IMR-90 (cell line): ENCODE data around the gene GRIFIN.

ENCODE experiments used
- CHD1 ChIP-seq: IDR thresholded peaks from 2 replicates; pipeline ENCODE4 v1.6.1; 2012; ENCODE audit warnings: low read depth, low read length, improper control_type of control experiment
- MAFK ChIP-seq: IDR thresholded peaks from 2 replicates; pipeline ENCODE4 v1.6.1; 2012; ENCODE audit warnings: low read depth, low read length, improper control_type of control experiment
- MAZ ChIP-seq: IDR thresholded peaks from 2 replicates; pipeline ENCODE4 v1.6.1; 2012; ENCODE audit warnings: low read depth, mild to moderate bottlenecking, low read length, improper control_type of control experiment, moderate library complexity, borderline replicate concordance
- POLR2A ChIP-seq: IDR thresholded peaks from 2 replicates; pipeline ENCODE4 v1.6.1; 2012; ENCODE audit warnings: mild to moderate bottlenecking, low read depth, low read length
- RAD21 ChIP-seq: IDR thresholded peaks from 2 replicates; pipeline ENCODE4 v1.6.1; 2012; ENCODE audit warnings: low read length, improper control_type of control experiment
- RFX5 ChIP-seq: IDR thresholded peaks from 2 replicates; pipeline ENCODE4 v1.8.0; 2012; ENCODE audit warnings: low read depth, mild to moderate bottlenecking, low read length, moderate library complexity
- SMC3 ChIP-seq: fragments of 150-350 bp; IDR thresholded peaks from 2 replicates; pipeline ENCODE4 v1.6.1; 2016; ENCODE audit warnings: low read depth, mild to moderate bottlenecking, antibody characterized with exemption, low read length, moderate library complexity
- TF ChIP-seq, protein P1 (sequence below): conservative IDR thresholded peaks from 2 replicates; pipeline ENCODE4 v1.5.1; 2012; ENCODE audit warnings: mild to moderate bottlenecking, low read depth, low read length, improper control_type of control experiment
- TF ChIP-seq, protein P2 (sequence below): fragments of 150-350 bp; IDR thresholded peaks from 2 replicates; pipeline ENCODE4 v1.6.1; 2017; ENCODE audit warnings: mild to moderate bottlenecking, antibody characterized with exemption, low read length, low read depth

DNA sequence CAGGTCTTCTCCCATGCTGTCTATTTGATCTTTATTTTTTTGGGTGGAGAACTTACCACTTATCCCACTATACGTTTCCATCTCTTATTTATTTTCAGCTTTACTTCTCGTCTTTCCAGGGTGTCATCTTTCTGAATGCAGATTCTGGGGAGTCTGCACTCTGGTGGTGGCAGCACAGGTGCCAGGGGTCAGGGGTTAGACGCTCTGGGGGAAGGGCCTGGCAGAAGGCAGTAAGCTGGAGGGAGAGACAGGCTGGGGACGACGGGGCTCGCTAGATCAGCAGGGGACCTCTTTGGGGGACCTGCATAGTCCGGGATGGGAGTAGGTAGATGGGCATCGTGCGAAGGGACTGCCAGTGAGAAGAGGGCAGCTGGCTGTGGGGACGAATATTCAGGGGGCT lies 50.4 kb downstream of the GRIFIN start:
- TF ChIP-seq, protein P1, sequence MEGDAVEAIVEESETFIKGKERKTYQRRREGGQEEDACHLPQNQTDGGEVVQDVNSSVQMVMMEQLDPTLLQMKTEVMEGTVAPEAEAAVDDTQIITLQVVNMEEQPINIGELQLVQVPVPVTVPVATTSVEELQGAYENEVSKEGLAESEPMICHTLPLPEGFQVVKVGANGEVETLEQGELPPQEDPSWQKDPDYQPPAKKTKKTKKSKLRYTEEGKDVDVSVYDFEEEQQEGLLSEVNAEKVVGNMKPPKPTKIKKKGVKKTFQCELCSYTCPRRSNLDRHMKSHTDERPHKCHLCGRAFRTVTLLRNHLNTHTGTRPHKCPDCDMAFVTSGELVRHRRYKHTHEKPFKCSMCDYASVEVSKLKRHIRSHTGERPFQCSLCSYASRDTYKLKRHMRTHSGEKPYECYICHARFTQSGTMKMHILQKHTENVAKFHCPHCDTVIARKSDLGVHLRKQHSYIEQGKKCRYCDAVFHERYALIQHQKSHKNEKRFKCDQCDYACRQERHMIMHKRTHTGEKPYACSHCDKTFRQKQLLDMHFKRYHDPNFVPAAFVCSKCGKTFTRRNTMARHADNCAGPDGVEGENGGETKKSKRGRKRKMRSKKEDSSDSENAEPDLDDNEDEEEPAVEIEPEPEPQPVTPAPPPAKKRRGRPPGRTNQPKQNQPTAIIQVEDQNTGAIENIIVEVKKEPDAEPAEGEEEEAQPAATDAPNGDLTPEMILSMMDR, result no peak
- TF ChIP-seq POLR2A, result no peak
- no peak for TF ChIP-seq RAD21
- TF ChIP-seq, protein P2, sequence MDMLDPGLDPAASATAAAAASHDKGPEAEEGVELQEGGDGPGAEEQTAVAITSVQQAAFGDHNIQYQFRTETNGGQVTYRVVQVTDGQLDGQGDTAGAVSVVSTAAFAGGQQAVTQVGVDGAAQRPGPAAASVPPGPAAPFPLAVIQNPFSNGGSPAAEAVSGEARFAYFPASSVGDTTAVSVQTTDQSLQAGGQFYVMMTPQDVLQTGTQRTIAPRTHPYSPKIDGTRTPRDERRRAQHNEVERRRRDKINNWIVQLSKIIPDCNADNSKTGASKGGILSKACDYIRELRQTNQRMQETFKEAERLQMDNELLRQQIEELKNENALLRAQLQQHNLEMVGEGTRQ, result no peak
- TF ChIP-seq RFX5, result no peak
- no peak for TF ChIP-seq CHD1
- TF ChIP-seq SMC3, result no peak
- no peak for TF ChIP-seq MAZ
- no peak for TF ChIP-seq MAFK
